ENCODE measurements around the gene PPFIA3.

Gene PPFIA3

GRCh38 chr19:49152119-49152550, 32.8 kb downstream of the PPFIA3 start:
- no peak overlapping the region for H3K9ac ChIP-seq (ENCODE audit: insufficient read length, low read depth)
- peaks cover 20% of the 10 kb centered on the region for H3K27me3 ChIP-seq (ENCODE audit: insufficient read depth, insufficient read length)
- no peak for DNase-seq (ENCODE audit: low read depth, low spot score)
- H3K9me3 ChIP-seq (ENCODE audit: insufficient read depth, low read length): no peaks in the 10 kb centered on the region
- TF ChIP-seq YY1 (IDR thresholded peaks at IDR 0.05; ENCODE audit: insufficient read depth, insufficient read length) (no peak), ZNF274 (IDR thresholded peaks at IDR 0.05; ENCODE audit: low read depth, low read length) (no peak), SUZ12 (IDR thresholded peaks at IDR 0.05; ENCODE audit: extremely low read depth, insufficient read depth, insufficient read length) (no peak)
- no peak overlapping the region for H3K4me3 ChIP-seq (ENCODE audit: insufficient read length, low read depth)
- no peaks in the 10 kb centered on the region for H3K36me3 ChIP-seq (ENCODE audit: insufficient read depth, insufficient read length, low read length)
- H3K4me1 ChIP-seq (ENCODE audit: insufficient read depth, insufficient read length): peaks cover 14% of the 10 kb centered on the region

- Histone ChIP-seq H3K4me1 (ENCODE audit: insufficient read depth, insufficient read length) (peaks cover 12% of the 10 kb centered on the region), H3K36me3 (ENCODE audit: insufficient read depth, insufficient read length, low read length) (no peaks in the 10 kb centered on the region), H3K9me3 (ENCODE audit: insufficient read depth, low read length) (no peaks in the 10 kb centered on the region), H3K27me3 (ENCODE audit: insufficient read depth, insufficient read length) (peaks cover 22% of the 10 kb centered on the region), H3K9ac (ENCODE audit: insufficient read length, low read depth) (no peak overlapping the region), H3K4me3 (ENCODE audit: insufficient read length, low read depth) (no peak overlapping the region)
- TF ChIP-seq SUZ12 (IDR thresholded peaks at IDR 0.05; ENCODE audit: extremely low read depth, insufficient read depth, insufficient read length) (no peak), YY1 (IDR thresholded peaks at IDR 0.05; ENCODE audit: insufficient read depth, insufficient read length) (no peak), ZNF274 (IDR thresholded peaks at IDR 0.05; ENCODE audit: low read depth, low read length) (no peak)
- DNase-seq (ENCODE audit: low read depth, low spot score): no peak
Measured at GRCh38 chr19:49153167-49153809, 33.9 kb downstream of the PPFIA3 start.

DNA sequence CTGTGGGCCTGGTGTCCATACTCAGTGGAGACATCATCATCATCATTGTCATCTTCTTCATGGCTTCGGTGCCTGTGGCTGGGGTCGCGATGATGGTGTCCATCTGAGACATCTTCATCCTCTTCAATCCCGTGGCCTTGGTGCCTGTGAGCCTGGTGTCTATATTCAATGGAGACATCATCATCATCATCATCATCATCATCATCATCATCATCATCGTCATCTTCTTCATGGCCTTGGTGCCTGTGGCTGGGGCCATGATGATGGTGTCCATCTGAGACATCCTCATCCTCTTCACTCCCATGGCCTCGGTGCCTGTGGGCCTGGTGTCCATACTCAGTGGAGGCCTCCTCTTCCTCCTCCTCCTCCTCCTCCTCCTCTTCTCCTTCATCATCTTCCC, 34.9 kb downstream of the PPFIA3 start:
- Histone ChIP-seq H3K9ac (ENCODE audit: insufficient read length, low read depth) (no peak overlapping the region), H3K4me3 (ENCODE audit: insufficient read length, low read depth) (no peak overlapping the region), H3K9me3 (ENCODE audit: insufficient read depth, low read length) (no peaks in the 10 kb centered on the region), H3K36me3 (ENCODE audit: insufficient read depth, insufficient read length, low read length) (no peaks in the 10 kb centered on the region), H3K27me3 (ENCODE audit: insufficient read depth, insufficient read length) (peaks cover 22% of the 10 kb centered on the region), H3K4me1 (ENCODE audit: insufficient read depth, insufficient read length) (peaks cover 9% of the 10 kb centered on the region)
- TF ChIP-seq YY1 (IDR thresholded peaks at IDR 0.05; ENCODE audit: insufficient read depth, insufficient read length): no peak
- no peak for TF ChIP-seq SUZ12 (IDR thresholded peaks at IDR 0.05; ENCODE audit: extremely low read depth, insufficient read depth, insufficient read length)
- TF ChIP-seq ZNF274 (IDR thresholded peaks at IDR 0.05; ENCODE audit: low read depth, low read length): no peak
- no peak for DNase-seq (ENCODE audit: low read depth, low spot score)

DNA sequence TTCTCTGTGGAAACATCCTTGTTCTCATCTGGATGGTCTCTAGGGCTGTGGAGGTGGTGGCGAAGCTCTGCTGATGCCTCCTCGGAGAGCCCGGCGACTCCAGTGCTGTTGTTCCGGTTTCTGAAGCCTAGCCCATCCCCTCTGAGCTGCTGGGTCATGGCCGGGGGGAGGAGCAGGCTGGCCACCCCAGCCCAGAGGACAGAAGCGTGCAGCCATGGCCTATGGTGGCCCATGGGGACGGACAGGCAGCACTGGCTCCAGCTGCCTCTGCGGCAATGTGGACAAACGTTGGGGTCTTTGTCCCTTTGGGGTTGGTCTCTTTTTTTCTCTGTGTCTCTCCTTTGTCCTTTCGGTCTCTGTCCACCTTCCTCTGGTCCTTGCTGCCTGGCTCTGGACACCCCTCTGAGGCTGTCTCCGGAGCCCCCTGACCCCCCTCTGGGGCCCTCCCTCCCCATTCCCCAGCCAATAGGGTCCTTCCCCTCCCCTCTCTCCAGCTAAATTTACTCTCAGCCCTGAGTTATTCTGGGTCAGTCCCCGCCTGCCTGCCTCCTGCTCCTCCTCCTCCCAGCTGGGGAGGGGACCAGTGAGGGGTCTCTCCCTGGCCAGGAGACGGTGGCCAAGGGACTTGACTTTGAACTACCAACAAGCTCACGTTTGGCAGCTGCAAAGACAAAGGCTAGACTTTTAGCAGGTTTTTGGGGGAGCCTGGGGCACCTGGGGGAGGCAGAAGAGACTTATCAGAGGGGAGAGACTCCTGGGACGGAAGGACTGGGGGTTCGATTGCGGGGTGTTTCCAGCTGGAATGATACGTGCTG, 35.9 kb downstream of the PPFIA3 start, which contains the start of gene HRC:
HRC (minus strand) TSS at position 392 of the 815 bp plus-strand sequence; CDS start at position 233, 159 bp downstream.
- Histone ChIP-seq H3K9ac (ENCODE audit: insufficient read length, low read depth) (no peak within 1 kb of the TSS), H3K4me1 (ENCODE audit: insufficient read depth, insufficient read length) (peaks cover 6% of the 10 kb centered on the region), H3K36me3 (ENCODE audit: insufficient read depth, insufficient read length, low read length) (no peaks in the 10 kb centered on the region), H3K9me3 (ENCODE audit: insufficient read depth, low read length) (no peaks in the 10 kb centered on the region), H3K4me3 (ENCODE audit: insufficient read length, low read depth) (no peak within 1 kb of the TSS), H3K27me3 (ENCODE audit: insufficient read depth, insufficient read length) (peaks cover 22% of the 10 kb centered on the region)
- no peak for DNase-seq (ENCODE audit: low read depth, low spot score)
- no peak for TF ChIP-seq SUZ12 (IDR thresholded peaks at IDR 0.05; ENCODE audit: extremely low read depth, insufficient read depth, insufficient read length)
- no peak for TF ChIP-seq ZNF274 (IDR thresholded peaks at IDR 0.05; ENCODE audit: low read depth, low read length)
- no peak for TF ChIP-seq YY1 (IDR thresholded peaks at IDR 0.05; ENCODE audit: insufficient read depth, insufficient read length)

- no peak for DNase-seq (ENCODE audit: low read depth, low spot score)
- Histone ChIP-seq H3K9me3 (ENCODE audit: insufficient read depth, low read length) (no peaks in the 10 kb centered on the region), H3K4me1 (ENCODE audit: insufficient read depth, insufficient read length) (peaks cover 6% of the 10 kb centered on the region), H3K4me3 (ENCODE audit: insufficient read length, low read depth) (no peak overlapping the region), H3K36me3 (ENCODE audit: insufficient read depth, insufficient read length, low read length) (no peaks in the 10 kb centered on the region), H3K9ac (ENCODE audit: insufficient read length, low read depth) (no peak overlapping the region), H3K27me3 (ENCODE audit: insufficient read depth, insufficient read length) (peaks cover 22% of the 10 kb centered on the region)
- TF ChIP-seq YY1 (IDR thresholded peaks at IDR 0.05; ENCODE audit: insufficient read depth, insufficient read length): no peak
- TF ChIP-seq SUZ12 (IDR thresholded peaks at IDR 0.05; ENCODE audit: extremely low read depth, insufficient read depth, insufficient read length): no peak
- TF ChIP-seq ZNF274 (IDR thresholded peaks at IDR 0.05; ENCODE audit: low read depth, low read length): no peak
Measured at GRCh38 chr19:49155820-49156346, 36.5 kb downstream of the PPFIA3 start.

DNA sequence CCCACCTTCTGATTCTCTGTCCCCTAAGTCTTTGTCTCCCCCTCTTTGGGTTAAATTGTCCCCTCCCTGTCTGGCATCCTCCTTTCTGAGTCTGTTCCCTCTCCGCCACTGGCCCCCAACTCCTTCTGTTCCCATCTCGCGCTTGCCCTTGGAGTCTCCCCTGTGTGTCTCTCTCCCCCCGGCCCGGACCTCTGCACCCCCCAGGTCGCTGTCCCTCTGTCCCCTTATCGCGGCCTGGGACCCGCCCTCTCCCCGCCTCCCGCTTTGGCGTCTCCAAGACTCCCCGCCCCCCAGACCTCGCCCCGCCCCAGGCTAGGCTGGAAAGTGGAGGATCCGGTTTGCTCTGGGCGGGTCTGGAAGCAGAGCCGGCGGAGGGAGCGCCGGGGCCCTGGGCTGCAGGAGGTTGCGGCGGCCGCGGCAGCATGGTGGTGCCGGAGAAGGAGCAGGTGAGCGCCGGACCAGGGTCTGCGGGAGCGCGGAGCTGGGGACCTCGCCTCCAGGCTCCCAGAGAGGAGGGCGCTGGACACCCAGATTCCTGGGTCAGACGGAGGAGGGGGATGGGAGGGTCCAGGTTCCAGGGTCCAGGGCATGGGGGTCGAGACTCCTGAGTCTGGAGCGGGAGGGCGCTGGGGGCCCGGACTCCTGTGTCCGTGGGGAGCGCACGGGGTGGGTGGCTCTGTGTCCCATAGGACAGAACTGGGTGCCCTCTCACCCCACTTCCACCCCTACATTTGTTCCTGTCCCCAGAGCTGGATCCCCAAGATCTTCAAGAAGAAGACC, 38.3 kb downstream of the PPFIA3 start, which contains the start of gene TRPM4:
TRPM4 (plus strand) TSS at position 348 of the 780 bp plus-strand sequence; CDS start at position 423, 75 bp downstream.
- TF ChIP-seq ZNF274 (IDR thresholded peaks at IDR 0.05; ENCODE audit: low read depth, low read length): no peak
- no peak for TF ChIP-seq SUZ12 (IDR thresholded peaks at IDR 0.05; ENCODE audit: extremely low read depth, insufficient read depth, insufficient read length)
- TF ChIP-seq YY1 (IDR thresholded peaks at IDR 0.05; ENCODE audit: insufficient read depth, insufficient read length): no peak
- Histone ChIP-seq H3K4me1 (ENCODE audit: insufficient read depth, insufficient read length) (peaks cover 6% of the 10 kb centered on the region), H3K36me3 (ENCODE audit: insufficient read depth, insufficient read length, low read length) (no peaks in the 10 kb centered on the region), H3K27me3 (ENCODE audit: insufficient read depth, insufficient read length) (peaks cover 22% of the 10 kb centered on the region), H3K9me3 (ENCODE audit: insufficient read depth, low read length) (no peaks in the 10 kb centered on the region), H3K9ac (ENCODE audit: insufficient read length, low read depth) (peak within 1 kb of the TSS; percentile 82), H3K4me3 (ENCODE audit: insufficient read length, low read depth) (peak within 1 kb of the TSS; percentile 68)
- peak; percentile 57 for DNase-seq (ENCODE audit: low read depth, low spot score)

All from NT2/D1 (cell line).